Embryonic facial prominence (tissue), 1 donor: ENCODE results near the gene LFNG.

Experiments used
- DNase-seq: peaks from one replicate; pipeline ENCODE4 v3.0.0-alpha.2; 2016; ENCODE audit errors: extremely low spot score

The LFNG gene

DNA sequence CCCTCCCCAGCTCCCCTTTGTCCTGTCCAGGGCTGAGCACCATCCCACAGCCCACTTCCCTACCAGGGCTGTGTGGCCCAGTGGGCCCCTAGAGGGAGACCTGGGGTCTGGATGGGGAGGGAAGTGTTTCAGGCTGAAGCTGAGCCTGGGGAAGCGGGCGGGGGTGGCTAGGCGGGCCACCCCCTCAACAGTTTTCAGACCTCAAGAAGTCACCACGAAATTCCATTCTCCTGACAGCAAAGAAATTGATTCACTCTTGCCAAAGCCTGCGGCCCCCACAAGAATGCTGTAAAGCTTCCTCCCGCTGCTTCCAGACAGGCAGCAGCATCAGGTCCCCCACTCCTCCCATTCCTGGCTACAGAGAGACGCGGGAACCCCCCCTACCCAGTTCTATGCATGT lies 2.5 kb upstream of the LFNG start:
- DNase-seq, result peak; percentile 70

DNA sequence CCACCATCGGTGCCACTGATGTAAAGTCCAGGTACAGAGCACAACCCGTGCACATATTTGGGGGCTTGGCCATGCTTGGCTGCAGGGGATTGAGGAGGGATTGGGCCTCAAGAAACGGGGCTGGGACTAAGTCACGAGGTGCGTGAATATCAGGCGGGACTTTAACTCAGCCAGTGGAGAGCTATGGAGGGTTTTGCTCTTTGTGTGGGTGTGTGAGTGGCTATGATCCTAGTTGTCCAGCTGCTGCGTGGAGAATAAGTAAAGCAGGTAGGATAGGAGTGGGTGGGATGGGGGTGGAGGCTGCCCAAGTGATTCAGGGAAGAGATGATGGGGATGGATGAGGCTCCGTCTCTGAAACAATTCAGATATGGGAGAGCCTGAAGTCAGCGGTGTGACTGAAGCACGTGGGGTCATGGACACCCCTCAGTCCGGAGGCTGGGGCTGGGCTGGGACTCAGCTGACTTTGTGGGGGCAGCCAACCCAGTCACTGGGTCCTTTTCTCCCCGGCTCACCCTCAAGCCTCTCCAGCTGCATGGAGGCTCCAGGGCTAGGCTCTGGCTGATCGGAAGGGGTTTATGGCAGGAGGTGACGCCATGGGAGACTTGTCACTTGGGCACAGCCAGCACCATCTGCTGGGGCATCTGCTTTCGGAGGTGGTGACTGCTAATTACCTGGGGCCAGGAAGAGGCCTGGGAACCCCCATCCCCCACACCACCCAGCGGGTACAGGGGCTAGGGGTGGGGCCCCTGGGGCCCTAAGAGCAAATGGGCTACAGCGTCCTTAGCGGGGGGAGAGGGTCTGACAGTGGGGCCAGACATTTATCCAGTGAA lies 1.7 kb upstream of the LFNG start:
- DNase-seq, result no peak

DNA sequence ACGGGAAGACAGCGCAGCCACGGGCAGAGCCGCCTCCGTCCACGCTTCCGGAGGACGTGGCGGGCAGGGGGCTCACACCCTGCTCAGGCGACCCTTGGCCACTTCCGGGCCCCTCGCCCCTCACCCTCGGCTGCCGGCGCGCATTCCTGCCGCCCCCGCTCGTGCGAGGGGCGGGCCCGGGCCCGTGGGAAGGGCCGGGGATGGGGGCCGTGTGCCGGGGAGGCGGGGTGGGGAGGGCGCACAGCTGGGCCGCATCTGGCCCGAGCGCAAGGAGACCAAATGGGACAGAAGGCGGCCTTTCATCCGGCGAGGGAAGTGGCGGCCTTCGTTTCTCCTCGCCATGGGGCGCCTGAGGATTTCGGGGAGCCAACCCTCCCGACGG lies 846 bp upstream of the LFNG start:
- no peak for DNase-seq

DNA sequence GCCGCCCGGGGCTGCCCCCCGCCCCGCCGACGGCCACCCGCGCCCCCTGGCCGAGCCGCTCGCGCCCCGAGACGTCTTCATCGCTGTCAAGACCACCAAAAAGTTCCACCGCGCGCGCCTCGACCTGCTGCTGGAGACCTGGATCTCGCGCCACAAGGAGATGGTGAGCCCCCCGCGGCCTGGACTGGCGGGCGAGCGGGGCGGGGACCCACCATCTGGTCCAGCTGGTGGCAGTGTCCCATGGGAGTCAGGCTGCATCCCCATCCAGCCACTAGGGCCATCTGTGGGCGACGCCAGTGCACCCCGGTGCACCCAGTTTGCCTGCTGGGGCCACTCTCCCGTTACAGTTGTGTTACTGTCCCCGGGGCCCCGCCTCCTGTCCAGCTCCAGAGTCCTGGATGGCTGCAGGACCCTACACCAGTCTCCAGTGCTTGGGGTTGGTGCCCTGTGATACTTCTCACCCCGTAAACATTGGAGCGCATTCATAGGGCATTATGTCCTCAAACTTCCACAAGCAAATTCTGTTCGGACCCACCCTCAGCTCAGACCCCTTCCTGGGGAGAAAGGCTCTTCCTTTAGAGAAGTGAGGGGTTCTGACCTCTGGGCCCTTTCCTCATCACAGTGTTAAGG lies 672 bp downstream of the LFNG start:
- DNase-seq, result no peak

DNA sequence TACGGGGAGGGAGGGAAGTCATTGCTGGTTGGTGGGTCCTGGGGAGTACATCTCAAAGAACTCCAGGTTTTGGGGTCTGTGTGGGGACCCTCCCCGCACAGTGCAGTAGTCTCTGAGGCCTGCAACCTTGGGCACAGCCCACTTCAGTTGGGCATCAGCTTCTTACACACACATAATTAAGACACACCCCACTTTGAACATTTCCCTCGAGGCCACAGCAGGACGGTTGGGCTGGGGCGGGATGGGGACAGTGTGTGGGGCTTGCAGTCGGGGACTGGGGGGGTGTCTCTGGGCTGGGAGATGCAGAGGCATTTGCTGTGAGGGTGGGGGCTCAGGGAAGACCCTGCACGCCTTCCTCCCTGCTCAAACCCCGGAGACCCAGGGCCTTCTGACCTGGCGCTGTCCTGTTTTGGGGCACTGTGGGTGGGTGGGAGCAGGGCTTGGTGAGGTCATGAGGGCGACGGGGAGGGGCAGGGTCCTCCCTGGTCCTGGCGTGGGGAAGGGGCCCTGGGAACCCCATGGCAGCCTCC lies 1.3 kb downstream of the LFNG start:
- DNase-seq, result no peak

DNA sequence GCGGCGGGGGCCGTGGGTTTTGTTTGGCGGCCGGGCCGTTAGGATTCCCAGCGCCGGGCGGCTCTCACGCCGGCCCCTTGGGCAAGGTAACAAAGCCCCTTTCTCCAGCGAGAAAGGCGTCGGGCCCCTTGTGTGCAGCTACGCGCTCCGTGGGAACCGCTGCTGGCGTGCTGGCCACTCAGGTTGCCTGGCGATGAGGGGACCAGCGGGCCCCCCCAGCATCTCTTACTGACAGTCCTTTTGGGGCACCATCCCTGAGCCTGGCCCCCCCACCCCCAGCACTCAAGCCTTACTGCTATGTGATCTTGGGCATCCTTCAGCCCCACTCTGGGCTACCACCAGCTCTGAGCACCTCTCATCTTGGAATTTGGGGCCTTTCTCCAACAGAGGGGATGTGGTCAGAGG lies 1.8 kb downstream of the LFNG start:
- no peak for DNase-seq

- DNase-seq, result no peak
Observed at GRCh38 chr7:2521952-2522591, 2.5 kb downstream of the LFNG start.

- DNase-seq, result no peak
Observed at GRCh38 chr7:2522780-2523433, 3.3 kb downstream of the LFNG start.

DNA sequence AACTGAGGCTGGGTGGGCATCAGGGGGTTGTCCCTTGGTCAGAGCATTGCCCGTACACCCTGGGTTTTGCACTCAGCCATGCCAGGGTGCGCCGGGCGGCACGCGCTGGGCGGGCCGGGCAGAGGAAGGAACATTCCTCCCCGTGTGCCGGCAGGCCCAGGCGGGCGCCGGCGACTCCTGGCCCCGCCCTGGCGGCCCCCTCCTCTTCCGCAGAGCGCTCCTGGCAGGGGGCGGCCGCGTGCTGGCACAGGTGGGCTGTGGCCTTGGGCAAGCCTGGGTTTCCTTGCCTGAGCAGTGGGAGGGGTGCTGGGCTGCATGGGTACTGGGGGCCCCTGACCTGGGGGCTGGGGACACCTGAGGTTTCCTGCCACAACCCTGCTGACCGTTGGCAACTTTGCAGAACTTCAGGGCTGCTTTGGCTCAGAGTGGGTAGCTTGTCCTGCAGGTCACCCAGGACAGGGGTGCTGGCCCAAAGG lies 3.9 kb downstream of the LFNG start:
- DNase-seq, result no peak

DNA sequence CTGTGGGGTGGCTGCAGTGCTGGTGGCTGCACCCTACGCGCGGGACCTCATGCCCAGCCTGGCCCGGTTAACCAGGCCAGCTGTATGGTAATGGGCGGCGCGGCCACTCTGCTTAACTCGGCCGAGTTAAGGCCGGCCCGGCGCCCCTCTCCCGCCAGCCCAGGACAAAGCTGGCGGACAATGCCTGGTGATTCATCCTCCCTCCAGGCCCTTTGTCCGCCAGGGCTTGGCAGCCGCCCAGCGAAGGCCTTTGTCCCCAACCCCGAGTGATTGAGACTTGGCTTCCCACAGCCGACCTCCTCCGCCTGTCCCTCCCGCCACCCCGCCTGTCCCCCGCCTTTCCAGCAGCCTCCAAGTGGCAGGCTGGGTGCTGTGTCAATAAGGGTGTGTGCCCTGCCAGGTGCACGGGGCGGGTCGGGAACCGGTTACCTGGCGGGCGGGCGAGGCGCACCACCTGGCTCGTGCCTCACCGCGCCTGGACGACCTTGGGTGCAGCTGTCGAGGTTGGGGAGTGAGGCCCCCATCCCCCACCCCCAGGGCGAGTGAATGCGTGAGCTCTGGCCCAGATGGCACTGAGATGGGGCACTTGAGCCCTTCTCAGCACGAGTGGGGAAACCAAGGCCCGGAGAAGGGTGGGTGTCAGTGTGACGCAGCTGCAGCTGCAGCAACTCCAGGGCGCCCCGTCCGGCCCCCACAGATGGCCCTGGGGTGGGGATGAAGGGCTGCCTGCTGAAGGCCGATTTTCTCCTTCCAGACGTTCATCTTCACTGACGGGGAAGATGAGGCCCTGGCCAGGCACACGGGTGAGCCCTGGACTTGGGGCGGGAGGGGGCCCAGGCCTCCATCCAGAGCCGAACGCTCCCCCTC lies 4.6 kb downstream of the LFNG start:
- no peak for DNase-seq

DNA sequence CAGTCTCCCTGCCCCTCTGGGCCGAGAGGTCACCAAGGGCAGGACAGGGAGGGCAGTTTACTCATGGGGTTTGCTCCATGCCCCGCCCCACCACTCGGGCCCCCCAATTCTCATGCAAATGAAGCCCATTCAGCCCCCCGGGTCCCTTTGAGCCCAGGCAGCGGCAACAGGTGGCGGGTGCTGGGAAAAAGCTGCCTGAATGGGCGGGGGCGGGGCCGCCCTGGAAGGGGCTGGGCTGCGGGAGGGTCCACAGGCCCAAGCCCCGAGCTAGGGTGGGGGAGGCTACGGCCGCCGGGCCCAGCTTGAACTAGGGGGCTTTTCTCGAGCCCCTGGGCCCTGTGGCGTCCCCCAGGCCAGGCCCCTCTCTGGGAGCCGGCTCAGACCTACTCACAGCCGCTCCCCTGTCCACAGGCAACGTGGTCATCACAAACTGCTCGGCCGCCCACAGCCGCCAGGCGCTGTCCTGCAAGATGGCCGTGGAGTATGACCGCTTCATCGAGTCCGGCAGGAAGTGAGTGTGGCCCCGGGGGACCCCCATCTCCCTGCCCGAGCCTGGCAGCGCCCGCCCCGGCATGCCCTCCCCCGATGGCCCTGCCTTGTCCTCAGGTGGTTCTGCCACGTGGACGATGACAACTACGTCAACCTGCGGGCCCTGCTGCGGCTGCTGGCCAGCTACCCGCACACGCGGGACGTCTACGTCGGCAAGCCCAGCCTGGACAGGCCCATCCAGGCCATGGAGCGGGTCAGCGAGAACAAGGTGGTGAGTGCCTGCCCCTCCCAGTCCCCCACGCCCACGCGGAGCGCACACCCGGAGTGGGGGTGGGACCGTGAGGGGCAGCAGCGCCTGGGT lies 5.5 kb downstream of the LFNG start:
- no peak for DNase-seq

GRCh38 chr7:2525658-2526630 lies 6.4 kb downstream of the LFNG start:
- no peak for DNase-seq

DNA sequence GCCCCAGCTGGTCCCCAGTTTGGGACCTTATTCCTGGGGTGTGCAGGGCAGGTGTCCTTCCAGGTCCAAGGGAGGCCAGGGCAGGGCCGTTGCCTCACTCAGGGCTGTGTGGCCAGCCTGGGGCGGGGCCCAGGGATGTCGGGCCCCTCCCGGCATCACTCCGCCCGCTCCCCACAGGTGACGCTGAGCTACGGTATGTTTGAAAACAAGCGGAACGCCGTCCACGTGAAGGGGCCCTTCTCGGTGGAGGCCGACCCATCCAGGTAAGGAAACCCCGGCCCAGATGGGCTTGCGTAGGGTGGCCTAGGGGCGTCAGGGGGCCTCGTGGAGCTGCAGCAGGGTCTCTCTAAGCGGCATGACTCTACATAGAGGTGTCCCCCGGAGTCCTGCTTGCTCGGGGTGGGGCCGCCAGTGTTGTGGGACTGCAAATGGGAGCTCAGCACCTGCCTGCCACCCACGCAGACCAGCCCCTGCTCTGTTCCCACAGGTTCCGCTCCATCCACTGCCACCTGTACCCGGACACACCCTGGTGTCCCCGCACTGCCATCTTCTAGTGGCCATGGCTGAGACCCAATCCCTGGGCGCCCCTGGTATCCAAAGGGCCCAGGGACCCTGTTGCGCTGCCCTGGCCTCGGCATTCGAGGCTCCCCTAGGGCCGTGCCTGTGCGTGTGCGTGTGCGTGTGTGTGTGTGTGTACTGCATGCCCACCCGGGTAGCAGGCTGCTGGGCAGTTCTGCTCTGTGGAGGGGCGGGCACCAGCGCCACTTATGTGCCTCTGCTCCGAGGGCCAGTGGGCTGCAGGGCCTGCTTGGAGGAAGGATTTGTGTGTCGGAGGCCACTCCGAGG lies 7.3 kb downstream of the LFNG start:
- no peak for DNase-seq

- no peak for DNase-seq
Observed at GRCh38 chr7:2527505-2528467, 8.2 kb downstream of the LFNG start.

DNA sequence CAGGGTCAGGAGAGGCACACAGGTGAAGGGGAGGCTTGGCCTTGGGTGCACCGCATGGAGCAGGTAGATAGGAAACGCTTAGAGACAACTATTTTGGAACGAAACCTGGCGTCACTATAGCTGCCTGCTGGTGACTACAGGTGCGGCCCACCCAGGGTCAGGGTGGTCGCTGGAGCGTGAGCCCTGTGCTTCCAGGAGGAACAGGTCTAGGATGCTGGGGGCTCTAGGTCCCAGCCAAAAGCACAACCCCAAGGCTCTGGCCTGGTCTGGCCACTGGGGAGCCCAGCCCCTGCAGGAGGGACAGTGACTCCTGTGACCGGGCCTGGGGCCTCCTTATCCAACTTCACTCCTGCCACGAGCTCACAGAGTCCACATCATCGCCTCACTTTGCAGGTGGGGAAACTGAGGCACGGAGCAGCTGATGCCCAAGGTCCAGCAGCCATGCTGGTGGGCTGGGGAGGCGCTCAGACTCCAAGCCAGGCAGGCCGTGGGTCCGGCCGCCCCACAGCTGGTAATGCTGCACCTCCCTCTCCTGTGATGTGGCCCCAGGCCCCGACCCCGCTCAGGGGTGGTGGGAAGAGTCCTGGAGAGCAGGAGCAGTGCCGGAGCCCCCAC lies 9.0 kb downstream of the LFNG start:
- no peak for DNase-seq
